H9 (cell line): Measurements from ENCODE around the gene POU2F2. TPM values are rescaled to one million over a fixed set of nuclear protein-coding genes. Genes with fewer than 3 reads are reported as not detected.

Experiments used
- DNase-seq: peaks from one replicate; pipeline ENCODE4 v3.0.0-alpha.2; 2017
- H2AFZ ChIP-seq: one replicate; pipeline ENCODE4 v1.6.1; 2013; ENCODE audit warnings: mild to moderate bottlenecking, low read length, control low read depth, moderate library complexity
- H2AK5ac ChIP-seq: 2 replicates; pipeline ENCODE4 v1.6.1; 2013; ENCODE audit warnings: low read length, control low read depth, mixed read lengths; ENCODE audit not compliant: insufficient read length
- H2BK120ac ChIP-seq: one replicate; pipeline ENCODE4 v1.6.1; 2013; ENCODE audit warnings: low read depth, mild to moderate bottlenecking, low read length, control low read depth, inconsistent platforms; ENCODE audit not compliant: poor library complexity, severe bottlenecking
- H2BK12ac ChIP-seq: 2 replicates; pipeline ENCODE4 v1.6.1; 2013; ENCODE audit warnings: low read length, control low read depth, mixed read lengths, low read depth; ENCODE audit not compliant: insufficient read length
- H2BK15ac ChIP-seq: 2 replicates; pipeline ENCODE4 v1.6.1; 2013; ENCODE audit warnings: low read depth, low read length, control low read depth
- H2BK20ac ChIP-seq: one replicate; pipeline ENCODE4 v1.6.1; 2013; ENCODE audit warnings: low read depth, mild to moderate bottlenecking, low read length, control low read depth, inconsistent platforms; ENCODE audit not compliant: poor library complexity, severe bottlenecking
- H2BK5ac ChIP-seq: 2 replicates; pipeline ENCODE4 v1.6.1; 2013; ENCODE audit warnings: low read length, control low read depth, mixed read lengths; ENCODE audit not compliant: insufficient read length
- H3K14ac ChIP-seq: 2 replicates; pipeline ENCODE4 v1.6.1; 2013; ENCODE audit warnings: low read length, control low read depth; ENCODE audit not compliant: insufficient read depth
- H3K18ac ChIP-seq: 2 replicates; pipeline ENCODE4 v1.6.1; 2013; ENCODE audit warnings: low read depth, mild to moderate bottlenecking, mixed read lengths, low read length, control low read depth; ENCODE audit not compliant: insufficient read length
- H3K23ac ChIP-seq: 2 replicates; pipeline ENCODE4 v1.6.1; 2013; ENCODE audit warnings: low read length, control low read depth, mixed read lengths, low read depth; ENCODE audit not compliant: insufficient read length
- H3K23me2 ChIP-seq: 2 replicates; pipeline ENCODE4 v1.6.1; 2013; ENCODE audit warnings: low read depth, mild to moderate bottlenecking, mixed read lengths, low read length, control low read depth; ENCODE audit not compliant: insufficient read length, poor library complexity, severe bottlenecking
- H3K27ac ChIP-seq: 2 replicates; pipeline ENCODE4 v1.5.1; 2013; ENCODE audit warnings: low read length, control low read depth, mixed read lengths, low read depth; ENCODE audit not compliant: insufficient read length
- H3K27me3 ChIP-seq: 2 replicates; pipeline ENCODE4 v1.6.1; 2013; ENCODE audit warnings: low read length, control low read depth, inconsistent platforms; ENCODE audit not compliant: insufficient read depth
- H3K4ac ChIP-seq: 2 replicates; pipeline ENCODE4 v1.6.1; 2013; ENCODE audit warnings: low read depth, mild to moderate bottlenecking, control low read depth, inconsistent platforms, low read length, moderate library complexity
- H3K4me1 ChIP-seq: 2 replicates; pipeline ENCODE4 v1.6.1; 2013; ENCODE audit warnings: low read length, control low read depth, inconsistent platforms; ENCODE audit not compliant: insufficient read depth
- H3K4me2 ChIP-seq: 2 replicates; pipeline ENCODE4 v1.6.1; 2013; ENCODE audit warnings: low read length, control low read depth, mixed read lengths; ENCODE audit not compliant: insufficient read length, insufficient read depth
- H3K56ac ChIP-seq: 2 replicates; pipeline ENCODE4 v1.6.1; 2013; ENCODE audit warnings: low read depth, mild to moderate bottlenecking, mixed read lengths, low read length, control low read depth; ENCODE audit not compliant: insufficient read length
- H3K79me1 ChIP-seq: 2 replicates; pipeline ENCODE4 v1.6.1; 2013; ENCODE audit warnings: low read depth, mild to moderate bottlenecking, moderate library complexity, low read length, control low read depth, inconsistent platforms; ENCODE audit not compliant: insufficient read depth, poor library complexity, severe bottlenecking
- H3K79me2 ChIP-seq: 2 replicates; pipeline ENCODE4 v1.6.1; 2013; ENCODE audit warnings: low read length, control low read depth, inconsistent platforms; ENCODE audit not compliant: insufficient read depth
- H3K9ac ChIP-seq: 2 replicates; pipeline ENCODE4 v1.6.1; 2013; ENCODE audit warnings: low read length, control low read depth, mixed read lengths; ENCODE audit not compliant: insufficient read length; ENCODE audit errors: extremely low read depth
- H3K9me3 ChIP-seq: one replicate; pipeline ENCODE4 v1.6.1; 2013; ENCODE audit warnings: low read depth, low read length, inconsistent platforms; ENCODE audit not compliant: control insufficient read depth
- H3T11ph ChIP-seq: one replicate; pipeline ENCODE4 v1.6.1; 2013; ENCODE audit warnings: mild to moderate bottlenecking, low read length, control low read depth, inconsistent platforms
- H4K20me1 ChIP-seq: one replicate; pipeline ENCODE4 v1.6.1; 2013; ENCODE audit not compliant: control insufficient read depth, insufficient read length, insufficient read depth
- H4K5ac ChIP-seq: 2 replicates; pipeline ENCODE4 v1.6.1; 2013; ENCODE audit warnings: low read depth, mild to moderate bottlenecking, mixed read lengths, low read length, control low read depth; ENCODE audit not compliant: insufficient read length
- H4K8ac ChIP-seq: replicated peaks from 2 replicates; pipeline ENCODE4 v1.6.1; 2013; ENCODE audit warnings: low read length, control low read depth, mixed read lengths, low read depth; ENCODE audit not compliant: insufficient read length
- H4K91ac ChIP-seq: 2 replicates; pipeline ENCODE4 v1.6.1; 2013; ENCODE audit warnings: low read depth, mild to moderate bottlenecking, moderate library complexity, mixed read lengths, low read length, control low read depth; ENCODE audit not compliant: insufficient read length
- H3K27ac Mint-ChIP-seq, 3 experiments: 2 replicates in 2 of 3; 3 replicates in 1 of 3; pipeline ENCODE4 v1.8.0; 2020 to 2021; ENCODE audit warnings: mixed read lengths in 3 of 3, mild to moderate bottlenecking in 1 of 3, moderate library complexity in 1 of 3
- H3K27me3 Mint-ChIP-seq: 2 replicates; pipeline ENCODE4 v1.8.0; 2021; ENCODE audit warnings: low read depth, mild to moderate bottlenecking, moderate library complexity, mixed read lengths
- H3K36me3 Mint-ChIP-seq, 3 experiments: 2 replicates in 2 of 3; 3 replicates in 1 of 3; pipeline ENCODE4 v1.8.0; 2020 to 2021; ENCODE audit warnings: low read depth in 3 of 3, mixed read lengths in 3 of 3; ENCODE audit not compliant: insufficient read depth in 1 of 3
- H3K4me1 Mint-ChIP-seq, 2 experiments: 2 replicates each; pipeline ENCODE4 v1.8.0; 2020; ENCODE audit warnings: mixed read lengths in 2 of 2
- H3K4me3 Mint-ChIP-seq, 2 experiments: 2 replicates in 1 of 2; 3 replicates in 1 of 2; pipeline ENCODE4 v1.8.0; 2020 to 2021; ENCODE audit warnings: mild to moderate bottlenecking in 2 of 2, mixed read lengths in 2 of 2, moderate library complexity in 1 of 2
- H3K9me3 Mint-ChIP-seq, 2 experiments: 2 replicates in 1 of 2; 3 replicates in 1 of 2; pipeline ENCODE4 v1.8.0; 2020; ENCODE audit warnings: mild to moderate bottlenecking in 2 of 2, mixed read lengths in 2 of 2, moderate library complexity in 1 of 2
- WGBS: extraction: QIAGEN DNeasy Blood & Tissue Kit; methylation state at CpG from one replicate; pipeline ENCODE4 v1.1.7; 2013; ENCODE audit warnings: missing lambda C conversion rate, low lambda C conversion rate, mixed read lengths; ENCODE audit not compliant: insufficient read length; ENCODE audit errors: extremely low coverage; 5-methylcytosine and 5-hydroxymethylcytosine counted together
- total RNA-seq: library from RNA; stranded (reverse); gene quantifications from 2 replicates; pipeline ENCODE4 v1.2.1, GENCODE V29; 2021
- TF ChIP-seq, protein P1 (sequence below): fragments of 200-600 bp; sonication (generic); conservative IDR thresholded peaks from 3 replicates; pipeline ENCODE4 v1.8.0; 2021; ENCODE audit warnings: antibody characterized with exemption, mild to moderate bottlenecking

POU2F2 gene
- total RNA-seq, 1 experiment from 2014 or later: 2.9 TPM

DNA sequence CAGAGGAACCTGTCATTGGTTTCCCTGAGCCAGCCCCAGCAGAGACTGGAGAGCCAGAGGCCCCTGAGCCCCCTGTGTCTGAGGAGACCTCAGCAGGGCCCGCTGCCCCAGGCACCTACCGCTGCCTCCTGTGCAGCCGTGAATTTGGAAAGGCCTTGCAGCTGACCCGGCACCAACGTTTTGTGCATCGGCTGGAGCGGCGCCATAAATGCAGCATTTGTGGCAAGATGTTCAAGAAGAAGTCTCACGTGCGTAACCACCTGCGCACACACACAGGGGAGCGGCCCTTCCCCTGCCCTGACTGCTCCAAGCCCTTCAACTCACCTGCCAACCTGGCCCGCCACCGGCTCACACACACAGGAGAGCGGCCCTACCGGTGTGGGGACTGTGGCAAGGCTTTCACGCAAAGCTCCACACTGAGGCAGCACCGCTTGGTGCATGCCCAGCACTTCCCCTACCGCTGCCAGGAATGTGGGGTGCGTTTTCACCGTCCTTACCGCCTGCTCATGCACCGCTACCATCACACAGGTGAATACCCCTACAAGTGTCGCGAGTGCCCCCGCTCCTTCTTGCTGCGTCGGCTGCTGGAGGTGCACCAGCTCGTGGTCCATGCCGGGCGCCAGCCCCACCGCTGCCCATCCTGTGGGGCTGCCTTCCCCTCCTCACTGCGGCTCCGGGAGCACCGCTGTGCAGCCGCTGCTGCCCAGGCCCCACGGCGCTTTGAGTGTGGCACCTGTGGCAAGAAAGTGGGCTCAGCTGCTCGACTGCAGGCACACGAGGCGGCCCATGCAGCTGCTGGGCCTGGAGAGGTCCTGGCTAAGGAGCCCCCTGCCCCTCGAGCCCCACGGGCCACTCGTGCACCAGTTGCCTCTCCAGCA, 52.1 kb downstream of the POU2F2 start:
- Mint-ChIP-seq H3K4me3 (no peak overlapping the region; a peak in 1 of 5 replicates), H3K9me3 (no peaks in the 10 kb centered on the region), H3K27me3 (no peaks in the 10 kb centered on the region; the same call in 1 of the 2 replicates), H3K4me1 (peaks cover 20 to 26% of the 10 kb centered on the region in 2 experiments), H3K27ac (no peak overlapping the region), H3K36me3 (peaks cover 37 to 49% (median 43%) of the 10 kb centered on the region in 3 experiments)
- H3K23ac ChIP-seq: no peak overlapping the region
- H2BK20ac ChIP-seq: no peak overlapping the region
- H3K14ac ChIP-seq: no peak overlapping the region
- no peak overlapping the region for H2AK5ac ChIP-seq
- H3K79me2 ChIP-seq: peaks cover 21% of the 10 kb centered on the region
- no peak overlapping the region for H3K9ac ChIP-seq
- H3K23me2 ChIP-seq: peaks cover 11% of the 10 kb centered on the region
- no peak overlapping the region for H3K56ac ChIP-seq
- H3K9me3 ChIP-seq: no peaks in the 10 kb centered on the region
- no peak overlapping the region for H3T11ph ChIP-seq
- H3K4me2 ChIP-seq: no peak overlapping the region
- H2BK5ac ChIP-seq: no peak overlapping the region
- TF ChIP-seq, protein P1, sequence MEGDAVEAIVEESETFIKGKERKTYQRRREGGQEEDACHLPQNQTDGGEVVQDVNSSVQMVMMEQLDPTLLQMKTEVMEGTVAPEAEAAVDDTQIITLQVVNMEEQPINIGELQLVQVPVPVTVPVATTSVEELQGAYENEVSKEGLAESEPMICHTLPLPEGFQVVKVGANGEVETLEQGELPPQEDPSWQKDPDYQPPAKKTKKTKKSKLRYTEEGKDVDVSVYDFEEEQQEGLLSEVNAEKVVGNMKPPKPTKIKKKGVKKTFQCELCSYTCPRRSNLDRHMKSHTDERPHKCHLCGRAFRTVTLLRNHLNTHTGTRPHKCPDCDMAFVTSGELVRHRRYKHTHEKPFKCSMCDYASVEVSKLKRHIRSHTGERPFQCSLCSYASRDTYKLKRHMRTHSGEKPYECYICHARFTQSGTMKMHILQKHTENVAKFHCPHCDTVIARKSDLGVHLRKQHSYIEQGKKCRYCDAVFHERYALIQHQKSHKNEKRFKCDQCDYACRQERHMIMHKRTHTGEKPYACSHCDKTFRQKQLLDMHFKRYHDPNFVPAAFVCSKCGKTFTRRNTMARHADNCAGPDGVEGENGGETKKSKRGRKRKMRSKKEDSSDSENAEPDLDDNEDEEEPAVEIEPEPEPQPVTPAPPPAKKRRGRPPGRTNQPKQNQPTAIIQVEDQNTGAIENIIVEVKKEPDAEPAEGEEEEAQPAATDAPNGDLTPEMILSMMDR: no peak
- H2BK15ac ChIP-seq: no peak overlapping the region
- no peak overlapping the region for H4K8ac ChIP-seq
- no peak overlapping the region for H3K4ac ChIP-seq
- no CpG with 5 or more reads among the region's 44 CpGs for WGBS
- H3K79me1 ChIP-seq: peaks cover 13% of the 10 kb centered on the region
- no peak overlapping the region for H2BK12ac ChIP-seq
- no peak overlapping the region for H3K27ac ChIP-seq
- H2BK120ac ChIP-seq: no peak overlapping the region
- H2AFZ ChIP-seq: no peak overlapping the region
- H3K18ac ChIP-seq: no peak overlapping the region
- H3K27me3 ChIP-seq: no peaks in the 10 kb centered on the region
- no peaks in the 10 kb centered on the region for H4K20me1 ChIP-seq
- DNase-seq: no peak
- H4K5ac ChIP-seq: no peak overlapping the region
- H3K4me1 ChIP-seq: no peaks in the 10 kb centered on the region; the same call in 1 of the 2 replicates
- no peak overlapping the region for H4K91ac ChIP-seq
